SK-N-SH (cell line): Measurements from ENCODE around the gene CCDC167. TPM values are rescaled to one million over a fixed set of nuclear protein-coding genes. Genes with fewer than 3 reads are reported as not detected.

ENCODE experiments used
- CTCF ChIA-PET: fragments of 300-600, 350-600 bp; formaldehyde crosslinking; extraction: SDS; loops from one replicate; lab custom pipeline; 2021; lab: Yijun Ruan, JAX
- POLR2A ChIA-PET: fragments of 350-600 bp; sonication (Branson Sonifier 250); formaldehyde crosslinking; extraction: SDS; loops from one replicate; lab custom pipeline; 2020; ENCODE audit warnings: antibody characterized with exemption, inconsistent platforms; lab: Yijun Ruan, JAX
- DNase-seq: peaks from one replicate; pipeline ENCODE4 v3.0.0; 2012
- H2AFZ ChIP-seq: fragments of 200-600 bp; sonication (generic); 2 replicates; pipeline ENCODE4 v1.8.1; 2016; ENCODE audit warnings: antibody characterized with exemption, mild to moderate bottlenecking, low read depth
- H3F3A ChIP-seq: fragments of 200-600 bp; sonication (generic); replicated peaks from 2 replicates; pipeline ENCODE3; 2016; ENCODE audit warnings: antibody characterized with exemption, mild to moderate bottlenecking; ENCODE audit not compliant: insufficient read depth
- H3K27ac ChIP-seq, 2 experiments: fragments of 200-500 bp in 1 of 2; fragments of 200-600 bp in 1 of 2; sonication (Bioruptor generic) in 1 of 2; sonication (generic), shearing (Covaris generic) in 1 of 2; 2 replicates each; pipeline versions ENCODE4 v1.5.1 to v1.6.1; 2014 to 2016; ENCODE audit warnings: low read depth in 2 of 2, inconsistent platforms in 1 of 2, low read length in 1 of 2, mild to moderate bottlenecking in 1 of 2, mixed read lengths in 1 of 2
- H3K27me3 ChIP-seq: fragments of 200-600 bp; sonication (generic), shearing (Covaris generic); 2 replicates; pipeline ENCODE4 v1.6.1; 2016; ENCODE audit warnings: mixed run types; ENCODE audit not compliant: insufficient read depth
- H3K36me3 ChIP-seq, 2 experiments: fragments of 200-500 bp in 1 of 2; fragments of 200-600 bp in 1 of 2; sonication (Bioruptor generic) in 1 of 2; sonication (generic) in 1 of 2; replicated peaks in 1 of 2; 2 replicates each; pipeline versions ENCODE3 to v1.5.1; 2014 to 2016; ENCODE audit warnings: low read length in 1 of 2, mild to moderate bottlenecking in 1 of 2; ENCODE audit not compliant: insufficient read depth in 2 of 2, control insufficient read depth in 1 of 2
- H3K4me1 ChIP-seq, 2 experiments: fragments of 200-500 bp in 1 of 2; fragments of 200-600 bp in 1 of 2; sonication (Bioruptor generic) in 1 of 2; sonication (generic), shearing (Covaris generic) in 1 of 2; 2 replicates each; pipeline versions ENCODE4 v1.5.1 to v1.6.1; 2014 to 2016; ENCODE audit warnings: low read depth in 1 of 2, low read length in 1 of 2, mixed run types in 1 of 2; ENCODE audit not compliant: insufficient read depth in 2 of 2, control insufficient read depth in 1 of 2
- H3K4me2 ChIP-seq: fragments of 200-600 bp; sonication (generic), shearing (Covaris generic); 2 replicates; pipeline ENCODE4 v1.6.1; 2017; ENCODE audit warnings: mixed run types
- H3K4me3 ChIP-seq, 2 experiments: fragments of 200-500 bp in 1 of 2; fragments of 200-600 bp in 1 of 2; sonication (Bioruptor generic) in 1 of 2; sonication (generic), shearing (Covaris generic) in 1 of 2; 2 replicates each; pipeline versions ENCODE4 v1.5.1 to v1.8.1; 2014 to 2016; ENCODE audit warnings: low read depth in 2 of 2, inconsistent platforms in 1 of 2, low read length in 1 of 2, mild to moderate bottlenecking in 1 of 2, mixed read lengths in 1 of 2, moderate library complexity in 1 of 2
- H3K79me2 ChIP-seq: fragments of 200-600 bp; sonication (generic); 2 replicates; pipeline ENCODE4 v1.8.1; 2017; ENCODE audit warnings: mild to moderate bottlenecking; ENCODE audit not compliant: insufficient read depth
- H3K9ac ChIP-seq: fragments of 200-600 bp; sonication (generic); 2 replicates; pipeline ENCODE4 v1.6.1; 2017; ENCODE audit warnings: mixed run types
- H3K9me2 ChIP-seq: fragments of 200-600 bp; sonication (generic); 2 replicates; pipeline ENCODE4 v1.6.1; 2017; ENCODE audit warnings: mixed run types
- H3K9me3 ChIP-seq: fragments of 200-600 bp; sonication (generic); 2 replicates; pipeline ENCODE4 v1.6.1; 2017; ENCODE audit warnings: mixed run types, mild to moderate bottlenecking, moderate library complexity
- H4K20me1 ChIP-seq: fragments of 200-600 bp; sonication (generic); 2 replicates; pipeline ENCODE4 v1.6.1; 2017; ENCODE audit warnings: mild to moderate bottlenecking, mixed run types; ENCODE audit not compliant: insufficient read depth
- EP300 ChIP-seq, 2 experiments: IDR thresholded peaks; 2 replicates each; pipeline versions ENCODE4 v1.4.0 to v1.6.1; 2012; ENCODE audit warnings: borderline replicate concordance in 1 of 2, low read depth in 1 of 2, low read length in 1 of 2
- FOSL2 ChIP-seq: IDR thresholded peaks from 2 replicates; pipeline ENCODE4 v1.4.0; 2012; ENCODE audit warnings: low read depth, mild to moderate bottlenecking, moderate library complexity, borderline replicate concordance
- FOXM1 ChIP-seq: IDR thresholded peaks from 2 replicates; pipeline ENCODE4 v1.4.0; 2012; ENCODE audit warnings: low read depth, mild to moderate bottlenecking
- GABPA ChIP-seq: IDR thresholded peaks from 2 replicates; pipeline ENCODE4 v1.4.0; 2012; ENCODE audit warnings: low read depth, mild to moderate bottlenecking
- IRF3 ChIP-seq: fragments of 150-350 bp; IDR thresholded peaks from 2 replicates; pipeline ENCODE4 v1.6.1; 2016; ENCODE audit warnings: mild to moderate bottlenecking, low read depth, low read length
- MAX ChIP-seq: IDR thresholded peaks from 2 replicates; pipeline ENCODE4 v1.4.0; 2012; ENCODE audit warnings: low read depth
- MEF2A ChIP-seq: IDR thresholded peaks from 2 replicates; pipeline ENCODE4 v1.4.0; 2012; ENCODE audit warnings: low read depth, borderline replicate concordance
- NRF1 ChIP-seq: IDR thresholded peaks from 2 replicates; pipeline ENCODE4 v1.6.1; 2012; ENCODE audit warnings: low read depth, mild to moderate bottlenecking, low read length
- POLR2AphosphoS5 ChIP-seq: IDR thresholded peaks from 2 replicates; pipeline ENCODE4 v1.6.1; 2012; ENCODE audit warnings: low read depth, low read length
- RAD21 ChIP-seq: IDR thresholded peaks from 2 replicates; pipeline ENCODE4 v1.6.1; 2012; ENCODE audit warnings: mild to moderate bottlenecking, low read length
- RCOR1 ChIP-seq: fragments of 150-350 bp; IDR thresholded peaks from 2 replicates; pipeline ENCODE4 v1.6.1; 2017; ENCODE audit warnings: antibody characterized with exemption, low read length
- RFX5 ChIP-seq: IDR thresholded peaks from 2 replicates; pipeline ENCODE4 v1.6.1; 2012; ENCODE audit warnings: mild to moderate bottlenecking, improper control_type of control experiment, low read length
- RXRA ChIP-seq: IDR thresholded peaks from 2 replicates; pipeline ENCODE4 v1.4.0; 2012; ENCODE audit warnings: low read depth, mild to moderate bottlenecking, borderline replicate concordance
- SMC3 ChIP-seq: IDR thresholded peaks from 2 replicates; pipeline ENCODE4 v1.6.1; 2012; ENCODE audit warnings: low read depth, low read length, improper control_type of control experiment
- TEAD4 ChIP-seq: IDR thresholded peaks from 2 replicates; pipeline ENCODE4 v1.4.0; 2012; ENCODE audit warnings: mild to moderate bottlenecking, borderline replicate concordance; ENCODE audit not compliant: insufficient read depth
- YY1 ChIP-seq: IDR thresholded peaks from 2 replicates; pipeline ENCODE4 v1.4.0; 2012; ENCODE audit warnings: low read depth, mild to moderate bottlenecking
- WGBS: methylation state at CpG from one replicate; pipeline ENCODE4 v1.1.6; 2017; ENCODE audit warnings: low lambda C conversion rate; 5-methylcytosine and 5-hydroxymethylcytosine counted together
- polyA plus RNA-seq, 3 experiments: library from polyadenylated mRNA; depleted of rRNA; stranded (reverse); fragments of >200 nt; gene quantifications; 2 replicates each; pipeline ENCODE4 v1.2.3, GENCODE V29; 2012
- TF ChIP-seq, protein P1 (sequence below): fragments of 150-350 bp; IDR thresholded peaks from 2 replicates; pipeline ENCODE4 v1.6.1; 2017; ENCODE audit warnings: antibody characterized with exemption, low read length, low read depth, borderline replicate concordance
- TF ChIP-seq, protein P2 (sequence below): IDR thresholded peaks from 2 replicates; pipeline ENCODE4; 2012
- TF ChIP-seq, protein P3 (sequence below): IDR thresholded peaks from 2 replicates; pipeline ENCODE4 v1.4.0; 2012; ENCODE audit warnings: low read depth, borderline replicate concordance

The CCDC167 gene
- polyA plus RNA-seq, 1 of the 3 experiments (the other 2 are of a cell fraction): 49.1 TPM

DNA sequence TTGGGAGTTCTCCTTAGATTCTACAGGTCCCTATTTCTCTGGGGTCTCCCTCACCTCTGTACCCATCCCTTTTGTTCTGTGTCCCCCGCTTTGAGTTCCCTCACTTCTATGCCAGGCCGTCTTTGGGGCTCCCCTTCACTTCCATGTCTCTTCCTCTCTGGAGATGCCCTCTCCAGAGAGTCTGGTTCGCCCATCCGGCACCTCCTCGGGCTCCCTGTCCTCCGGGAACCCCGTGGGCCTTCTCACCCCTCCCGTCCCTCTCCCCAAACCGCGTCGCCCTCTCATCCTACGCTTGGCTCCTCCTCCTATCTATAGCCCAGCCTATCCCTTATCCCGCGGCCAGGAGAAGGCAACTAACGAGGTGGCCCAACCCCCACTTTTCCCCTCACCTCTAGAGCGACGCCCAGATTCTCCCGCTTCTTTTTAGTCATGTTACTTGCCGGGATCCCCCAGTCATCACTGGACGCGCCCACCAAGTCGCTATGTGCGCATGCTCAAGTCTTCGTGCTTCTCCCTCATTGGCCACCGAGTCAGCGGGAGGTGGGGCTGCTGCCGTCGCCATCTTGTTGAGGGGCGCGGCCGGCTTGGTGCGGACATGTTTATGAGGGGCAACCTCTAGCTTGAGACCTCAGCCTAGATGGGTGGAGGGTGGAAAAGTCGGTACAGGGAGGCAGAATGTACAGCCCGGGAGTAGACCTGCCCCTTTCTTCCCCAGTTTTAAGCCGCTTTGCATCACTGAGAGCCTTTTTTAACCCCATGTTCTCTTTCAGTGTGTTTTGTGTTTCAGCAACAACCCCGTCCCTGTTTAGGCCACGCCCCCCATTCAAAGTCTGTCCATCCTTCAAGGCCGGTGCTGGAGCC, at the start of gene CCDC167 (continued):
- TF ChIP-seq SMC3 (no peak), POLR2AphosphoS5 (no peak), RXRA (no peak), RCOR1 (no peak), NRF1 (peak; percentile 88), TEAD4 (no peak), IRF3 (peak; percentile 22; the same call in 1 of the 2 replicates), FOXM1 (no peak), GABPA (no peak), MEF2A (no peak)
- TF ChIP-seq, all 33 proteins: peak for 9

DNA sequence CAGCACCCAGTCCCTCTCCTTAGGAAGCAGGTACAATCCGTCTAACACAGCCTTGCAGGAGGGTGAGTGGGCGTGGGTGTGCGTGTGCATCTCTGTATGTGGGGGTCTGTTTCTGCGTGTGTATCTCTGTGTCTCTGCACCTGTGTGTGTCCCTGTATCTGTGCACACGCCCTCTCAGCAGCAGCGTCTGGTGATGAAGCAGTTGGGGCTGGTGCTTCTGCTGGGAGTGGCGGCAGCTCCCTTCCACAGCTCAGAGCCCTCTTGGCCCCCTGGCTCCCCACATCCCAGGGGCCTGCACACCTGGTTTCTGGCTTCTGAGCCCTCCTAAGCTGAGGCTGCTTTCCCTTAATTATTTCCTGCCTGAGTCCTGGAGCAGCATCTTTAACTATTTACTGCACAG, 49.5 kb upstream of the CCDC167 start:
- H3K4me3 ChIP-seq: no peak overlapping the region
- WGBS: 93% methylated on average over 4 of the region's 7 CpGs
- no peaks in the 10 kb centered on the region for H3K9me2 ChIP-seq
- CTCF ChIA-PET: interaction anchor here (0.9 to 1.9 kb wide), 2 partner anchors 11 to 143 kb away, joined by 3 to 6 read pairs; no protein-coding TSS in a partner anchor
- no peak overlapping the region for H3K9ac ChIP-seq
- H3K27me3 ChIP-seq: no peaks in the 10 kb centered on the region
- TF ChIP-seq RAD21 (no peak), EP300 (IDR thresholded peaks at IDR 0.05; ENCODE audit: borderline replicate concordance in 1 of 2, low read depth in 1 of 2, low read length in 1 of 2) (no peak), RFX5 (no peak), MAX (no peak), FOSL2 (no peak), TEAD4 (no peak), RXRA (no peak), GABPA (no peak), POLR2AphosphoS5 (no peak), YY1 (no peak), MEF2A (no peak)
- TF ChIP-seq, protein P1, sequence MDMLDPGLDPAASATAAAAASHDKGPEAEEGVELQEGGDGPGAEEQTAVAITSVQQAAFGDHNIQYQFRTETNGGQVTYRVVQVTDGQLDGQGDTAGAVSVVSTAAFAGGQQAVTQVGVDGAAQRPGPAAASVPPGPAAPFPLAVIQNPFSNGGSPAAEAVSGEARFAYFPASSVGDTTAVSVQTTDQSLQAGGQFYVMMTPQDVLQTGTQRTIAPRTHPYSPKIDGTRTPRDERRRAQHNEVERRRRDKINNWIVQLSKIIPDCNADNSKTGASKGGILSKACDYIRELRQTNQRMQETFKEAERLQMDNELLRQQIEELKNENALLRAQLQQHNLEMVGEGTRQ: no peak
- TF ChIP-seq, protein P2, sequence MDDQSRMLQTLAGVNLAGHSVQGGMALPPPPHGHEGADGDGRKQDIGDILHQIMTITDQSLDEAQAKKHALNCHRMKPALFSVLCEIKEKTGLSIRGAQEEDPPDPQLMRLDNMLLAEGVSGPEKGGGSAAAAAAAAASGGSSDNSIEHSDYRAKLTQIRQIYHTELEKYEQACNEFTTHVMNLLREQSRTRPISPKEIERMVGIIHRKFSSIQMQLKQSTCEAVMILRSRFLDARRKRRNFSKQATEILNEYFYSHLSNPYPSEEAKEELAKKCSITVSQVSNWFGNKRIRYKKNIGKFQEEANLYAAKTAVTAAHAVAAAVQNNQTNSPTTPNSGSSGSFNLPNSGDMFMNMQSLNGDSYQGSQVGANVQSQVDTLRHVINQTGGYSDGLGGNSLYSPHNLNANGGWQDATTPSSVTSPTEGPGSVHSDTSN: no peak
- TF ChIP-seq, protein P3, sequence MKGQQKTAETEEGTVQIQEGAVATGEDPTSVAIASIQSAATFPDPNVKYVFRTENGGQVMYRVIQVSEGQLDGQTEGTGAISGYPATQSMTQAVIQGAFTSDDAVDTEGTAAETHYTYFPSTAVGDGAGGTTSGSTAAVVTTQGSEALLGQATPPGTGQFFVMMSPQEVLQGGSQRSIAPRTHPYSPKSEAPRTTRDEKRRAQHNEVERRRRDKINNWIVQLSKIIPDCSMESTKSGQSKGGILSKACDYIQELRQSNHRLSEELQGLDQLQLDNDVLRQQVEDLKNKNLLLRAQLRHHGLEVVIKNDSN: no peak
- peak; percentile 45 for DNase-seq
- no peaks in the 10 kb centered on the region for H3K36me3 ChIP-seq
- no peaks in the 10 kb centered on the region for H3K79me2 ChIP-seq
- H4K20me1 ChIP-seq: no peaks in the 10 kb centered on the region
- POLR2A ChIA-PET: interaction anchor here (0.6 to 0.7 kb wide), 2 partner anchors 55 to 64 kb away, joined by 3 read pairs; no protein-coding TSS in a partner anchor
- H3K4me1 ChIP-seq: peaks cover 7 to 19% of the 10 kb centered on the region in 2 experiments
- no peak overlapping the region for H3K4me2 ChIP-seq
- H2AFZ ChIP-seq: no peak overlapping the region
- H3K9me3 ChIP-seq: no peaks in the 10 kb centered on the region
- H3F3A ChIP-seq: peaks cover 3% of the 10 kb centered on the region
- H3K27ac ChIP-seq: no peak overlapping the region
